KMS-11 (cell line): ENCODE data around the gene HLA-DPA1.

Experiments used
- H2AFZ ChIP-seq: fragments of 200-600 bp; sonication (generic); 2 replicates; pipeline ENCODE4 v1.6.1; 2016; ENCODE audit warnings: antibody characterized with exemption, mixed run types, low read depth
- H3K27ac ChIP-seq: fragments of 200-600 bp; sonication (generic); 2 replicates; pipeline ENCODE4 v1.6.1; 2016; ENCODE audit warnings: mild to moderate bottlenecking, mixed run types
- H3K27me3 ChIP-seq: fragments of 200-600 bp; sonication (generic); 2 replicates; pipeline ENCODE4 v1.6.1; 2017; ENCODE audit warnings: mild to moderate bottlenecking, low read depth, mixed run types, moderate library complexity; ENCODE audit not compliant: insufficient read depth
- H3K36me3 ChIP-seq: fragments of 200-600 bp; sonication (generic); 2 replicates; pipeline ENCODE4 v1.6.1; 2017; ENCODE audit warnings: mild to moderate bottlenecking, mixed run types; ENCODE audit not compliant: insufficient read depth
- H3K4me1 ChIP-seq: fragments of 200-600 bp; sonication (generic); 2 replicates; pipeline ENCODE4 v1.6.1; 2016; ENCODE audit warnings: mild to moderate bottlenecking, low read depth, mixed run types; ENCODE audit not compliant: poor library complexity, severe bottlenecking
- H3K4me2 ChIP-seq: fragments of 200-600 bp; sonication (generic); 2 replicates; pipeline ENCODE4 v1.7.0; 2016; ENCODE audit warnings: mild to moderate bottlenecking, mixed run types
- H3K4me3 ChIP-seq: fragments of 200-600 bp; sonication (generic); IDR thresholded peaks from 2 replicates; pipeline ENCODE4 v1.6.1; 2017; ENCODE audit warnings: low read depth, low read length, mixed read lengths; ENCODE audit not compliant: insufficient read depth
- H3K79me2 ChIP-seq: fragments of 200-600 bp; sonication (generic); 2 replicates; pipeline ENCODE4 v1.6.1; 2016; ENCODE audit warnings: low read depth, mixed run types; ENCODE audit not compliant: insufficient read depth
- H3K9ac ChIP-seq: fragments of 200-600 bp; sonication (generic); 2 replicates; pipeline ENCODE4 v1.6.1; 2016; ENCODE audit warnings: mild to moderate bottlenecking, mixed run types
- H4K20me1 ChIP-seq: fragments of 200-600 bp; sonication (generic); 2 replicates; pipeline ENCODE4 v1.6.1; 2016; ENCODE audit warnings: mild to moderate bottlenecking, mixed run types; ENCODE audit not compliant: insufficient read depth
- TF ChIP-seq, protein P1 (sequence below): fragments of 200-600 bp; sonication (generic); conservative IDR thresholded peaks from 2 replicates; pipeline ENCODE4 v1.6.1; 2017; ENCODE audit warnings: low read depth, mild to moderate bottlenecking, antibody characterized with exemption, low read length, moderate library complexity, mixed read lengths

HLA-DPA1 gene

DNA sequence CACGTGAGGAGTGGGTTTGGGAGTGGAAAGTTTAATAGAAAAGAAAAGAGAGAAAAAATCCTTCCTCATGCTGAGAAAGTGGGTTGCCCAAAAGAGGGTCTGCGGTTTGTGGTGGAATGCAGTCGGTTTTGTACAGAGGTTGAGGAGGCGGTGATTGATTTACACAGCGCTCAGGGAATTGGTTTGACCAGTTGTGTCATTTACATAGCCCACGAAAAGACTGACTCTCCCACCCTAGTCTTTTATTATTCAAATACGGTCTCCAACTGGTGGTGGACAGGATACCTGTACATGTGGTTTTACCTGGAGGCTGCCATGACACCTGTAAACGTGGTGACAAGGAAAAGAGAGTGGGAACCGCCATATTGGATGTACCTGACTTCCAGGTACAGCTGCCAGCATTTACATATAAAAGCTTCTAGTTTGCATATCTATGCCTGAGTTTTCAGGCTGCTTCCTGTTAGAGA is 44.4 kb upstream of the HLA-DPA1 start:
- Histone ChIP-seq H3K4me2 (no peak overlapping the region), H3K79me2 (no peaks in the 10 kb centered on the region), H3K27me3 (no peaks in the 10 kb centered on the region; the same call in 1 of the 2 replicates), H4K20me1 (no peaks in the 10 kb centered on the region), H3K4me3 (no peak overlapping the region), H3K36me3 (no peaks in the 10 kb centered on the region), H3K4me1 (no peaks in the 10 kb centered on the region), H2AFZ (no peak overlapping the region), H3K27ac (no peak overlapping the region), H3K9ac (no peak overlapping the region)
- TF ChIP-seq, protein P1, sequence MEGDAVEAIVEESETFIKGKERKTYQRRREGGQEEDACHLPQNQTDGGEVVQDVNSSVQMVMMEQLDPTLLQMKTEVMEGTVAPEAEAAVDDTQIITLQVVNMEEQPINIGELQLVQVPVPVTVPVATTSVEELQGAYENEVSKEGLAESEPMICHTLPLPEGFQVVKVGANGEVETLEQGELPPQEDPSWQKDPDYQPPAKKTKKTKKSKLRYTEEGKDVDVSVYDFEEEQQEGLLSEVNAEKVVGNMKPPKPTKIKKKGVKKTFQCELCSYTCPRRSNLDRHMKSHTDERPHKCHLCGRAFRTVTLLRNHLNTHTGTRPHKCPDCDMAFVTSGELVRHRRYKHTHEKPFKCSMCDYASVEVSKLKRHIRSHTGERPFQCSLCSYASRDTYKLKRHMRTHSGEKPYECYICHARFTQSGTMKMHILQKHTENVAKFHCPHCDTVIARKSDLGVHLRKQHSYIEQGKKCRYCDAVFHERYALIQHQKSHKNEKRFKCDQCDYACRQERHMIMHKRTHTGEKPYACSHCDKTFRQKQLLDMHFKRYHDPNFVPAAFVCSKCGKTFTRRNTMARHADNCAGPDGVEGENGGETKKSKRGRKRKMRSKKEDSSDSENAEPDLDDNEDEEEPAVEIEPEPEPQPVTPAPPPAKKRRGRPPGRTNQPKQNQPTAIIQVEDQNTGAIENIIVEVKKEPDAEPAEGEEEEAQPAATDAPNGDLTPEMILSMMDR = no peak

- H3K79me2 ChIP-seq = no peaks in the 10 kb centered on the region
- H3K4me3 ChIP-seq = no peak overlapping the region
- H3K4me1 ChIP-seq = no peaks in the 10 kb centered on the region
- H3K36me3 ChIP-seq = no peaks in the 10 kb centered on the region
- no peak overlapping the region for H2AFZ ChIP-seq
- H3K9ac ChIP-seq = no peak overlapping the region
- no peak overlapping the region for H3K4me2 ChIP-seq
- no peaks in the 10 kb centered on the region for H4K20me1 ChIP-seq
- no peak overlapping the region for H3K27ac ChIP-seq
- TF ChIP-seq, protein P1 = no peak
- H3K27me3 ChIP-seq = no peaks in the 10 kb centered on the region; the same call in 1 of the 2 replicates
Measured at GRCh38 chr6:33116841-33117711, 43.6 kb upstream of the HLA-DPA1 start.

DNA sequence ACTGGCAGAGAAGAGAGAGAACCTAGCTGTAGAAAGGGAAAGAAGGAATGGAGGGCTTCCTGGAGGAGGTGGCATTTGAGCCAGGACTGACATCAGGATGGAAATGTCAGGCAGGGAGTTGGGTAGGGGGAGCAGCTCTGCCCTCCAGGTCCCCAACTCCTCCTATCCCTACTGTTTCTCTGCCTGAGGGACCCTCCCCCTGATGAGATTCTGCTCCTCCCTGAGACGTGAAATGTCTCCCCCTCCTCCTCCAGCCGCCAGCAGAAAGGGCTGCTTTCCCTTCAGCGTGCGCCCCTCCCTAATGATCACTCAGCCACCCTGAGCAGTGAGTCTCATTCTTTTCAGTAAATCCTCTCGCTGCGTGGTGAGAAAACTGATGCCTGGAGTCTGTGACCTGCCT is 43.0 kb upstream of the HLA-DPA1 start:
- Histone ChIP-seq H3K27me3 (no peaks in the 10 kb centered on the region; the same call in 1 of the 2 replicates), H3K4me2 (no peak overlapping the region), H3K79me2 (no peaks in the 10 kb centered on the region), H3K27ac (no peak overlapping the region), H3K9ac (no peak overlapping the region), H3K4me3 (no peak overlapping the region), H2AFZ (no peak overlapping the region), H3K36me3 (no peaks in the 10 kb centered on the region), H4K20me1 (no peaks in the 10 kb centered on the region), H3K4me1 (no peaks in the 10 kb centered on the region)
- TF ChIP-seq, protein P1 = no peak

GRCh38 chr6:33114406-33114805 is 41.0 kb upstream of the HLA-DPA1 start:
- Histone ChIP-seq H4K20me1 (no peaks in the 10 kb centered on the region), H3K4me2 (no peak overlapping the region), H3K27me3 (no peaks in the 10 kb centered on the region; the same call in 1 of the 2 replicates), H3K27ac (no peak overlapping the region), H3K36me3 (no peaks in the 10 kb centered on the region), H3K4me1 (no peaks in the 10 kb centered on the region), H3K9ac (no peak overlapping the region), H2AFZ (no peak overlapping the region), H3K79me2 (no peaks in the 10 kb centered on the region), H3K4me3 (no peak overlapping the region)
- TF ChIP-seq, protein P1 = no peak
